HepG2 (cell line): ENCODE measurements around the gene ADAM10. TPM values are rescaled to one million over a fixed set of nuclear protein-coding genes. Genes with fewer than 3 reads are reported as not detected.

Source experiments
- ATAC-seq: fragments of 200-7000 bp; cut with Tn5 transposase; 3 replicates; pipeline ENCODE4 v1.9.1; 2020; ENCODE audit warnings: mild to moderate bottlenecking, moderate library complexity
- BruUV-seq: library from RNA; stranded (reverse); fragments of 400-500 nt; replicated peaks from 2 replicates; lab custom pipeline; 2021; lab: Mats Ljungman, UMichigan
- CTCF ChIA-PET: fragments of 300-600 bp; formaldehyde crosslinking; extraction: SDS; loops from one replicate; lab custom pipeline; 2021; ENCODE audit warnings: low total read pairs, inconsistent platforms, low intra/inter-chr PET ratio; lab: Yijun Ruan, JAX
- POLR2A ChIA-PET: fragments of 350-600 bp; sonication (Branson Sonifier 250); formaldehyde crosslinking; loops from one replicate; lab custom pipeline; 2020; ENCODE audit warnings: antibody characterized with exemption, inconsistent platforms; lab: Yijun Ruan, JAX
- DNase-seq: peaks from one replicate; pipeline ENCODE4 v3.0.0-alpha.2; 2015; ENCODE audit warnings: low spot score
- FAIRE-seq: peaks from 3 replicates; lab custom pipeline; 2011; peaks lifted over from hg19 to GRCh38; lab: Jason Lieb, UNC
- H2AFZ ChIP-seq: one replicate; pipeline ENCODE4 v1.6.1; 2011; ENCODE audit warnings: low read length, inconsistent platforms
- H3K27ac ChIP-seq: fragments of 300-600 bp; 3 replicates; pipeline ENCODE4 v1.8.0; 2011; ENCODE audit warnings: mixed run types, mild to moderate bottlenecking, mixed read lengths, low read length, inconsistent platforms; ENCODE audit not compliant: insufficient read depth; ENCODE audit errors: extremely low read length
- H3K27me3 ChIP-seq, 2 experiments: fragments of 200-600 bp in 1 of 2; 2 replicates in 1 of 2; 3 replicates in 1 of 2; pipeline versions ENCODE4 v1.6.0 to v1.8.0; 2011; ENCODE audit warnings: low read length in 2 of 2, mild to moderate bottlenecking in 2 of 2, moderate library complexity in 2 of 2, inconsistent platforms in 1 of 2; ENCODE audit not compliant: insufficient read depth in 2 of 2, control insufficient read depth in 1 of 2
- H3K36me3 ChIP-seq, 2 experiments: fragments of 200-600 bp in 1 of 2; replicated peaks in 1 of 2; 2 replicates in 1 of 2; 3 replicates in 1 of 2; pipeline versions ENCODE4 v1.5.1 to v1.8.0; 2011; ENCODE audit warnings: low read length in 2 of 2, inconsistent platforms in 1 of 2; ENCODE audit not compliant: insufficient read depth in 2 of 2, control insufficient read depth in 1 of 2
- H3K4me1 ChIP-seq: 2 replicates; pipeline ENCODE4 v1.5.1; 2012; ENCODE audit warnings: low read length, inconsistent platforms; ENCODE audit not compliant: insufficient read depth
- H3K4me2 ChIP-seq: 2 replicates; pipeline ENCODE4 v1.6.0; 2011; ENCODE audit warnings: low read depth, low read length, inconsistent platforms
- H3K4me3 ChIP-seq, 3 experiments: fragments of 200-600 bp in 1 of 3; sonication (generic), shearing (Covaris generic) in 1 of 3; replicated peaks in 1 of 3; 2 replicates each; pipeline ENCODE4 v1.5.1; 2011 to 2016; ENCODE audit warnings: low read length in 3 of 3, inconsistent platforms in 2 of 3, low read depth in 2 of 3, mild to moderate bottlenecking in 2 of 3, control low read depth in 1 of 3, mixed read lengths in 1 of 3; ENCODE audit not compliant: insufficient read depth in 1 of 3
- H3K79me2 ChIP-seq: one replicate; pipeline ENCODE4 v1.6.1; 2011; ENCODE audit warnings: low read length, inconsistent platforms; ENCODE audit not compliant: insufficient read depth
- H3K9ac ChIP-seq: 2 replicates; pipeline ENCODE4 v1.6.0; 2011; ENCODE audit warnings: mild to moderate bottlenecking, low read depth, low read length, inconsistent platforms; ENCODE audit not compliant: insufficient read depth
- H3K9me3 ChIP-seq: 2 replicates; pipeline ENCODE4 v1.5.1; 2012; ENCODE audit warnings: mild to moderate bottlenecking, low read length
- H4K20me1 ChIP-seq: 2 replicates; pipeline ENCODE4 v1.6.0; 2011; ENCODE audit warnings: inconsistent platforms, mild to moderate bottlenecking, low read length, moderate library complexity; ENCODE audit not compliant: insufficient read depth
- ETV6 ChIP-seq: sonication (generic); formaldehyde crosslinking; conservative IDR thresholded peaks from 2 replicates; pipeline ENCODE4 v1.4.0; 2020; ENCODE audit warnings: missing genetic modification reagents
- FIP1L1 ChIP-seq: fragments of 200-400 bp; formaldehyde crosslinking; IDR thresholded peaks from 2 replicates; pipeline ENCODE4 v1.6.1; 2018; ENCODE audit warnings: low read depth, mild to moderate bottlenecking, low read length, moderate library complexity, borderline replicate concordance; ENCODE audit not compliant: insufficient read depth
- GATAD2A ChIP-seq: IDR thresholded peaks from 2 replicates; pipeline ENCODE4 v1.6.1; 2016
- JARID2 ChIP-seq: sonication (generic); formaldehyde crosslinking; IDR thresholded peaks from 2 replicates; pipeline ENCODE4 v1.8.1; 2023; ENCODE audit warnings: missing genetic modification reagents, inconsistent platforms; ENCODE audit not compliant: insufficient replicate concordance
- KLF15 ChIP-seq: sonication (generic); formaldehyde crosslinking; IDR thresholded peaks from 2 replicates; pipeline ENCODE4 v1.8.1; 2023; ENCODE audit warnings: borderline replicate concordance, mild to moderate bottlenecking, inconsistent platforms, missing genetic modification reagents, mixed read lengths
- MAFG ChIP-seq: sonication (generic); formaldehyde crosslinking; IDR thresholded peaks from 2 replicates; pipeline ENCODE4 v1.5.1; 2020; ENCODE audit warnings: mild to moderate bottlenecking, missing genetic modification reagents
- PAF1 ChIP-seq: IDR thresholded peaks from 2 replicates; pipeline ENCODE4 v1.6.1; 2016; ENCODE audit warnings: missing genetic modification reagents, missing compliant biosample characterization
- PAXIP1 ChIP-seq: sonication (generic); formaldehyde crosslinking; conservative IDR thresholded peaks from 2 replicates; pipeline ENCODE4 v1.4.0; 2020; ENCODE audit warnings: mild to moderate bottlenecking, missing genetic modification reagents, moderate library complexity
- RNF219 ChIP-seq: sonication (generic); formaldehyde crosslinking; IDR thresholded peaks from 2 replicates; pipeline ENCODE4 v1.5.0; 2020; ENCODE audit warnings: mild to moderate bottlenecking, missing genetic modification reagents
- STAT5B ChIP-seq: sonication (generic); formaldehyde crosslinking; IDR thresholded peaks from 2 replicates; pipeline ENCODE4 v1.4.0; 2020; ENCODE audit warnings: missing genetic modification reagents
- TBX3 ChIP-seq: fragments of 450-650 bp; IDR thresholded peaks from 2 replicates; pipeline ENCODE4 v1.6.1; 2017; ENCODE audit warnings: antibody characterized with exemption, mild to moderate bottlenecking, inconsistent platforms, borderline replicate concordance
- ZBTB7B ChIP-seq: sonication (generic); formaldehyde crosslinking; IDR thresholded peaks from 2 replicates; pipeline ENCODE4 v1.4.0; 2020; ENCODE audit warnings: missing genetic modification reagents
- ZNF20 ChIP-seq: sonication (generic); formaldehyde crosslinking; IDR thresholded peaks from 2 replicates; pipeline ENCODE4 v1.4.0; 2020; ENCODE audit warnings: mild to moderate bottlenecking, moderate library complexity, missing genetic modification reagents
- ZNF30 ChIP-seq: sonication (generic); formaldehyde crosslinking; IDR thresholded peaks from 2 replicates; pipeline ENCODE4 v1.5.0; 2020; ENCODE audit warnings: mild to moderate bottlenecking, missing genetic modification reagents
- ZNF670 ChIP-seq: sonication (generic); formaldehyde crosslinking; IDR thresholded peaks from 2 replicates; pipeline ENCODE4 v1.8.0; 2022; ENCODE audit warnings: mild to moderate bottlenecking, missing genetic modification reagents, borderline replicate concordance
- ZNF788 ChIP-seq: sonication (generic); formaldehyde crosslinking; IDR thresholded peaks from 2 replicates; pipeline ENCODE4 v1.5.0; 2020; ENCODE audit warnings: mild to moderate bottlenecking, missing genetic modification reagents, borderline replicate concordance
- WGBS: methylation state at CpG from one replicate; pipeline ENCODE4 v1.1.6; 2017; ENCODE audit warnings: low lambda C conversion rate; 5-methylcytosine and 5-hydroxymethylcytosine counted together
- in situ Hi-C: cut with HindIII; loops from 2 replicates; pipeline ENCODE4 v1.10.0; 2017; ENCODE audit warnings: low pct_unique_long_range_greater_than_20kb; ENCODE audit not compliant: extremely low pct_ligation_motif_present
- intact Hi-C: fragments of 100-400 bp; cut with micrococcal nuclease; formaldehyde crosslinking; loops from one replicate; pipeline ENCODE4 v1.10.0; 2022; ENCODE audit not compliant: unreplicated experiment
- polyA plus RNA-seq, 8 experiments: library from polyadenylated mRNA; depleted of rRNA in 3 of 8; stranded (reverse) in 7 of 8; unstranded in 1 of 8; fragments of >200 nt; fragmentation: Illumina TruSeq in 4 of 8; extraction: Trizol in 4 of 8; gene quantifications; 2 replicates each; pipeline versions ENCODE4 v1.2.1 to v1.2.3, GENCODE V29; 2011 to 2016; ENCODE audit warnings: low read depth in 4 of 8, missing spikeins in 1 of 8, mixed read lengths in 1 of 8; ENCODE audit not compliant: insufficient read depth in 1 of 8
- total RNA-seq, 5 experiments: library from RNA; depleted of rRNA; stranded (reverse); fragments of >200 nt; fragmentation: Illumina TruSeq; extraction: Trizol; gene quantifications; 2 replicates each; pipeline ENCODE4 v1.2.3, GENCODE V29; 2016; ENCODE audit warnings: low read depth in 1 of 5

The ADAM10 gene
- total and polyA plus RNA-seq, 2 of the 13 experiments (the other 11 are each of a cell fraction or from before 2014, with no cell fraction given), result 92.7 to 125 TPM

- CTCF ChIA-PET, result no interaction called here
- in situ Hi-C loops, result no loop called here
Observed at GRCh38 chr15:58598829-58599210, 150.7 kb downstream of the ADAM10 start.

GRCh38 chr15:58597943-58598828, 151.3 kb downstream of the ADAM10 start:
- DNase-seq (no peak), FAIRE-seq (no peak), ATAC-seq (no peak)
- ChIA-PET CTCF (no interaction called here), POLR2A (no interaction called here)
- Histone ChIP-seq H3K27ac (no peak overlapping the region), H3K36me3 (peaks cover 2 to 25% of the 10 kb centered on the region in 2 experiments; a peak in 2 of 5 replicates), H3K27me3 (no peaks in the 10 kb centered on the region), H3K4me1 (no peaks in the 10 kb centered on the region), H3K9ac (no peak overlapping the region), H3K9me3 (no peaks in the 10 kb centered on the region), H3K4me2 (no peak overlapping the region), H3K4me3 (no peak overlapping the region), H2AFZ (no peak overlapping the region), H3K79me2 (no peaks in the 10 kb centered on the region), H4K20me1 (no peaks in the 10 kb centered on the region)
- intact Hi-C loops (no loop called here), in situ Hi-C loops (no loop called here)
- WGBS, result 95% methylated on average over 4 of the region's 4 CpGs
- no TSS peak for BruUV-seq
- TF ChIP-seq ZNF670 (CRISPR knock-in tag) (no peak), RNF219 (CRISPR knock-in tag) (no peak), KLF15 (CRISPR knock-in tag) (no peak), PAXIP1 (CRISPR knock-in tag) (no peak), FIP1L1 (no peak)

More at GRCh38 chr15:58598829-58599210, 150.7 kb downstream of the ADAM10 start:
- WGBS, result 95% methylated on average over 4 of the region's 4 CpGs
- peaks cover 2 to 29% of the 10 kb centered on the region in 2 experiments; a peak in 2 of 5 replicates for H3K36me3 ChIP-seq
- no TSS peak for BruUV-seq
- TF ChIP-seq TBX3, result no peak
- TF ChIP-seq ZNF20 (CRISPR knock-in tag), result no peak
- no peak for TF ChIP-seq STAT5B (CRISPR knock-in tag)
- TF ChIP-seq GATAD2A (CRISPR knock-in tag), result no peak
- TF ChIP-seq ZNF788 (CRISPR knock-in tag), result no peak
- TF ChIP-seq JARID2 (CRISPR knock-in tag), result no peak
- TF ChIP-seq PAF1 (CRISPR knock-in tag), result no peak
- TF ChIP-seq MAFG, result no peak
- no peak for TF ChIP-seq ZBTB7B (CRISPR knock-in tag)
- TF ChIP-seq ETV6 (CRISPR knock-in tag), result no peak
- no peak for TF ChIP-seq ZNF30 (CRISPR knock-in tag)
- TF ChIP-seq, all 625 proteins: peak for 0
- DNase-seq, result no peak
- Histone ChIP-seq H2AFZ (no peak overlapping the region), H3K79me2 (no peaks in the 10 kb centered on the region), H3K9ac (no peak overlapping the region), H3K4me3 (no peak overlapping the region), H3K4me1 (no peaks in the 10 kb centered on the region), H3K27me3 (no peaks in the 10 kb centered on the region), H3K4me2 (no peak overlapping the region), H4K20me1 (no peaks in the 10 kb centered on the region), H3K9me3 (no peaks in the 10 kb centered on the region), H3K27ac (no peak overlapping the region)
- no peak for ATAC-seq
- POLR2A ChIA-PET, result no interaction called here
- FAIRE-seq, result no peak
- intact Hi-C loops, result no loop called here
